Colon (tissue), 2 donors: ENCODE measurements around the gene ANKS1B.

ENCODE experiments used
- FAIRE-seq: peaks from 2 replicates; lab custom pipeline; 2012; peaks lifted over from hg19 to GRCh38; lab: Jason Lieb, UNC
- donor health status: control.
- donor health status: control.

ANKS1B gene

DNA sequence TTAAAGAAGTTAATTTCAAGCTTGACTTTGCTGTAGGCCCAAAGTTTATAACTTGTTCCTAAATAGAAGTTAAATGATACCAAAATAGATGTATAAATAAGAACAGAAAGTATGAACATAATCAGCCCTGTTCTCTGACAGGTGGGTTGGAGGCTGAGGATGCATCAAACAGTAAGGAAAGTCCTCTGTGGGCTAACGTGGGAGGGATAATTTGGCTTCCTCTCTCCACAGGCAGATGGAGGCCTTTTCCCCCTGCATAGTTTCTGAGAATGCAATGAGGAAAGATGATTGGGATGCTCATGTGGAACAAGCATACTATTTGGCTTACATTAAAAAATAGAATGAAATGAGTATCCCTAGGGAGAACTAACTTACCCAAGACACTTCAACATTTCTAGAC, 280.7 kb downstream of the ANKS1B start:
- FAIRE-seq, result no peak

DNA sequence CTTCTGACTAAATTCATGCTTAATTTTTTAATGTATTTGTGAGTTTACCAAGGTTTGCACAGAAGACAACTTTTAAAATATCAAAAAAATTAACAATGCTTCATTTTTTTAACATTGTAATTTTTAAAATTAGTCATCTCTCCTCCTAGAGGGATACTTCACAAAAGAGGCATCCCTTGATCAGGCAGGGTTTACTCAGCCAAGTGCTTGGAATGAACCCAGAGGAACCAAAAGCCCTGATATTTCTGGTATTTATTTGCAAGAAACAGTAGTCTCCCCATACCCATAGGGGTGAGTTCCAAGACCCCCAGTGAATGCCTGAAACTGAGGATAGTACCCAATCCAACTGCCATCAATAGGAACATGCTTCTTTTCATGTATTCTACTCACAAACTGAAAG, 284.7 kb downstream of the ANKS1B start:
- FAIRE-seq, result no peak

DNA sequence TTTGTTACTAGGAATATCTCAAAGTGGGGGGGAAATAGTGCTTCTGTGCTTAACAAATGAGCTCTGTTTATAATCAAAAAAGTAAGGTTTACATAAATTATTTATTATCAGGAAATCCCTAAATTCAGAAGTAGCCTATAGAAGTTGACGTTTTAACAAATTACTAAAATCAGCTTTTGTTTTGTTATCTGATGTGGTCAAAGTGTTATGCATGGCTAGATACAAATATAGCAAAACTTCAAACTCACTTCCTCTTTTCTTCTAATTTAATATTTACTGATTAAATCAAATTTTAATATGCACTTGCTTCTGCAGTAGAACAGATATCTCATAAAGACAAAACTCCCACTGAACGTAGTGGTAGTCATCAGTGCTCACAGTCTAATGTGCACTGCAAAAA, 289.7 kb downstream of the ANKS1B start:
- no peak for FAIRE-seq

DNA sequence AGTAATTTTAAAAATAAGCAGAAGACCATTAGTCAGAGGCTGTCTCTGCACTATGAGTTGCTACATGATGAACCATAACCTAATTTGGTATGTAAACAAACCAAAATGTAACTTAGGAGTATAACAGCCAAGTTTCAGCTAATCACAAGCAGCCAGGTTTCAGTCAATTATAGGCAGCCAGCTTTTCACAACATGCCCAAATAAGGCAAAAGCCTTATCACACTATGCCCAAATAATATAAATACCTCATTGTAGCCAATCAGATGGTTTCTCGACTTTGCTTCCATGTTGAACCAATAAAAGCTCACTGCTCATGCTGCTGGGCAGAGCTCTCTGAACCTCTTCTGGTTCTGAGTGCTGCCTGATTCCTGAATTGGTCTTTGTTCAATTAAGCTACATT, 298.6 kb downstream of the ANKS1B start:
- no peak for FAIRE-seq

DNA sequence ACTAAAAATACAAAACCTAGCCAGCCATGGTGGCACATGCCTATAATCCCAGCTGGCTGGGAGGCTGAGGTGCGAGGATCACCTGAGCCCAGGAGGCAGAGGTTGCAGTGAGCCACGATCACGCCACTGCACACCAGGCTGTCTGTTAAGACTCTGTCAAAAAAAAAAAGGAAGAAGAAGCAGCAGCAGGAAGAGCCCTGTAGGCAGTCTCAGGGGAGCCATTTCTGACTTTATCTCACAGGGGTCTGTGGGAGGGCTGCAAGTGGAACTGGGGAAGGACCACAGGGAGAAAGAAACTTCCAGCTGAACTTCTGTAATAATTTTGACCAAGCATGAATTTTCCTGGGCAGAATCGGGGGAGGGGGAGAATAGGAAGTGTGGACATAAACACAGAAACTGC, 304.5 kb downstream of the ANKS1B start:
- FAIRE-seq, result no peak

DNA sequence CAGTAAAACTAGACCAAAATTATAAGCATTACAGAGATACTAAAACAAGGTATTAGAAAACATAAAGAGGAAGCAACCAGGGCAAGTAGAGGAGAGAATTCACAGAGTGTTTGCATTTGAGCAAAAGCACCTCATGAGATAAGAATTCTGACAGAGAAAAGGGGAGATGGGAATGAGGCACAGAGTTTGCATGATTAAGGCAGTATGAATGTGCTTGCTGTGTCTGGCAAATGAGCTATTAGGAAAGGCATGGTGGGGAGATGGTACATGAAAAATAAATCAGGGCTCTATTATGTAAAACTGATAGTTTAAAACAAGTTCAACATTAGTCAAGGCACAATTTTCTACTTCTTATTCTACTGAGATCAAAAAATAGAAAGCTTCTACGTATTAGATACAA, 314.1 kb downstream of the ANKS1B start:
- no peak for FAIRE-seq

DNA sequence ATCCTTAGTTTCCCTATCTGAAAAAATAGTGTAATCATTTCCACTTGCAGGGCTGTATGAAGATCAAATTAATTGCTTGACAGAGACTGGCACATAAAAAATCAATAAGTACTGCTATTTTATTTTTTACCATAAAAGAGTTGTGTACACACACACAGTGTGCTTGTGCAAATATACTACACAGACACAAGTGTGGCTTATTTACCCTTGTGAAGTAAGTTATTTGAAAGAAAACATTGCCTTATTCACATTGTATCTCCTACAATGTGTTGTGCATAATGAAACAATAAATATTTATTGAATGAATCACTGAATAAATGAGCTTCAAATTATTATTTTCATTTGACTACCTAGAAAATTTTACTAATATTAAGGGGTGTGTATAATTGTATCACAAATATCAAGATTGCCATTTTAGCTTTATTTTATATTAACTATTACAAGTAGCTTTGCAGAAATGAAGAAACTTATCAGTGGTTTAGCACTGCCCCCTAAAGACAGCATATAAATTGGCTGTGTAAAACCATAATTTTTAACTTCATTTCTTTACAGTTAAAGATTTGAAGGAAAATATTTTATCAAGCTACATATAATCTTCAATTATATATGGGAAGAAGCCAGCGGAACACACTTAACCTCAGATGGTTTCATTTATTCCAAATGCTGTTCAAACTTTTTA, 325.9 kb downstream of the ANKS1B start:
- FAIRE-seq, result no peak

DNA sequence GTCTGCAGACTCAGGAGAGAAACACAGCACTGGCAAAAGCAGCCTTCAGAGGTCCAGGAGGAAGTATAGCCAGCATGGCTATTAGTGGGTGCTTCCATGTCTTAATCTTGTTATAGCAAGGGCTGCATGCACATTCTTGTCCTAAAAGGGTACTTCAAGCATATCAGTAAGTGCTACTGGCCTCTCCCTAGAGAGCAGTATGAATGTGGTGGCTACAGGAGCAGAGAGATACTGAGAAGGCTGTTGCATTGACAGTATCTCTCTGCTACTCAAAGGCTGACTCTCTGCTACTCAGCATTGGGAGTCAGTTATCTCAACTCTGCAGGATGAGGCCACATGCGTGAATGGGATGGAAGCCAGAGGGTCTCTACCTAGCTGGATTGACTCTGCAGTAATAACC, 335.2 kb downstream of the ANKS1B start:
- no peak for FAIRE-seq

DNA sequence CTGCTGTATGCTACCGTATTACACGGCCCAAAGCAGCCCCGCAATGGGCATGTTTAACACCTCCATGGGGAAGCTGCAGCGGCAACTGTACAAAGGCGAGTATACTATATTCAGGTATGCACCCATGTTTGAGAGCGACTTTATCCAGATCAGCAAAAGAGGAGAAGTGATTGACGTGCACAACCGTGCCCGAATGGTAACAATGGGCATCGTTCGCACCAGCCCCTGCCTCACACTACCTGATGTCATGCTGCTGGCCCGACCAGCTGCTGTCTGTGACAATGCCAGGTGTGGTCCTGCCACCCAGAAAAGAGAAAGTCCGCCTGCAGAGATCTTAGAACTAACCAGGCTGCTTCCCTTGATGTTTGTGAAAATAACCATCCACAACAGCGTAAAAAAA, 336.6 kb downstream of the ANKS1B start:
- no peak for FAIRE-seq

DNA sequence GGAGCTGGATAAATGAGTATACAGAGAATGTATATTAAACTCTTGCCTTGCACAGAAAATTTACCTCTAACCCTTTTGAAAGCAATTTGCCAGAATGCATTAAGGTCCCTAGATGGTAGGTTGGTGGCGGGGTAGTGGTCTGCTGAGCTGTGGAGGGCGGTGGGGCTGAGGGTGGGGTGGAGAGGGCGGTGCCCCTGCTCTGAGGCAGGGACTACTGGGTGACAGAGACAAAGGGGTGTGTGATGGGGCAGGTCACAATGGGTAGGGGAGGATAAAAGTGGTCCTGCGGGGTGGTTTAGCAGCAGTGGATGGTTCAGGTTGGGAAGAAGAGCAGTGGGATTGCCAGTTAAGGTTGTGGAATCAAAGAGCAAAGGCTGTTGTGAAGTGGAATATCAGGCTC, 337.3 kb downstream of the ANKS1B start, which contains the start of gene GARIN6:
Gene GARIN6, plus strand, starts transcription at position 301 of the 400 bp plus-strand sequence. CDS start 422 bp downstream, outside the sequence.
- no peak for FAIRE-seq

DNA sequence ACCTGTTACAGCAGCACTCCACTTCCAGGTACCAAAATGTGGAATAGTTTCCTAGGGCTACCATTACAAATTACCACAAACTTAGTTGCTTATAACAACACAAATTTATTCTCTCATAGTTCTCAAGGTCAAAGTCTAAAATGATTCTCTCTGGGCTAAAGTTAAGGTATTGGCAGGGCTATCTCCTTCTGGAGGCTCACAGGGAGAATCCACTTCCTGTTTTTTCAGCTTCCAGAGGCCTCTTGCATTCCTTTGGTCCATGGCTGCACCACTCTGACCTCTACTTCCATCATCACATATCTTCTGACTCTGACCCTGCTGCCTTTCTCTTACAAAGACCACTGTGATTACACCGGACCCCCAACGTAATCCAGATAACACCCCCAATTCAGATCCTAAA, 340.1 kb downstream of the ANKS1B start:
- FAIRE-seq, result no peak

DNA sequence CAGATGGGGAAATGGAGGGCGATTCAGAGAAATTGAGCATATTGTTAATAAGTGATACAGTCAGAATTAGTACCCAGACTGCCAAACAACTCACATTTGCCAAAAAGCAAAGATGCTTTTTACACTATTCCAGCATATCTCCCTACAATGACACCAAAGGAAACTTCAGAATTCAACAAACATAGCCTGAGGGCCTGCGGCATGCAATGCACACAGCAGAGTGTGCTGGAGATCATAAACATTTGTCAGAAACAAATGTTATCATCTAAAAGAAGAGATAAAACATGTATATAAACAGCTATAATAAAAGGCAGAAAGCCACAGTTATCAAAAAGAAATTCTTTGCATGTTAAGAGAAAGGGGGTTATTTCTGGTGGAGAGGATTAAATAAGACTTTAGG, 357.3 kb downstream of the ANKS1B start:
- FAIRE-seq, result no peak

DNA sequence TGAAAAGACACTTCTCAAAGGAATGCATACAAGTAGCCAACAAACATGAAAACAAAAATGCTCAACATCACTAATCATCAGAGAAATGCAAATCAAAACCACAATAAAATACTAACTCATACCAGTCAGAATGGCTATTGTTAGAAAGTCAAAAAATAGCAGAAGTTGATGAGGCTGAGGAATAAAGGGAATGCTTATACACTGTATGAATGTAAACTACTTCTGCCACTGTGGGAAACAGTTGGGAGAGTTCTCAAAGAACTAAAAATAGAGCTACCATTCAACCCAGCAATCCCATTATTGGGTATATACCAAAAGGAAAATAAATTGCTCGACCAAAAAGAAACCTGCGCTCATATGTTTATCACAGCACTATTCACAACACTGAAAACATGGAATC, 360.1 kb downstream of the ANKS1B start:
- peak; percentile 5 for FAIRE-seq

DNA sequence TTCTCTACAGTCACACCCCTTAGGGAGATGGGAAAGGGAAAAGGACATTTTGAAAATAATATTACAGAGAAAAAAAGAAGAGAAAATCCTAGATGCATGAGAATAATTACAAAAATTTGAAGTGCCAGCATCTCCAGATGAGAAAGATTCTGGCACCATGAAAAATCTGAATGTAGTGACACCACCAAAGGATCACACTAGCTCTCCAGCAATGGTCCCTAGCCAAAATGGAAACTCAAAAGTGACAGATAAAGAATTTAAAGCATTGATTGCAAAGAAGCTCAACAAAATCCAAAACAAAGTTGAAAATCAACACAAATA, 364.6 kb downstream of the ANKS1B start:
- FAIRE-seq, result no peak

DNA sequence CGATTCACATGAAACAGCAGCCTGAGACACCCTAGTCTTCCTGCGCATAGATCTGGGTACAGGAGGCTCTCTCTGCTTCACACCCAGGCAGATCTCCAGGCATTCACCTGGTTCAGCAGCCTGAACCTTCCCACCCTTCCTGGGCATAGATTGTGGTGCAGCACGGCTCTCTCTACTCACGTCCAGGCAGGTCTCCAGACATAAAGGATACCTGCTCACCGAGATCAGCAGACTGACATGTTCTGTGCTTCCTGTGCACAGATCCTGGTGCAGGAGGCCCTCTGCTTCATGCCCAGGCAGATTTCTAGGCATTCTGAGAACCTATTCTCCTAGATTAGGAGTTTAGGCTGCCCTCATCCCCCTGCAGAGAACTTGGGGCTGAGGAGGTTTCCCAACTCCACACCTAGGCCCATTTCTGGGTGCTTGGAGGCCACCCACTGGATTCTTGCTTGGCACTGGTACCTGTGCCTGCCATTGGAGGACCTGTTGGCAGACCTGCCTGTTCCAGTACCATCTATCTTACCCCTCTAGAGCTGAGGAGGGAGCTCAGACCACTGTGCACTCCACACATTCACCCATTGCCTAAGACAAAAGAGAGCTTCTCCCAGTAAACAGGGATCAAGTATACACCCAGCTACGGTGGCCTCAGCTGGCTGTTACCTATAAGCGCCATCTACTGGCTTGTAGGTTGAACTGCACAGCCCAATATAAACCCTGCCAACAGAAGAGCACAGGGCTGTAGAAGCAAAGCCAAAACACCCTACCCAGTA, 365.2 kb downstream of the ANKS1B start:
- no peak for FAIRE-seq

DNA sequence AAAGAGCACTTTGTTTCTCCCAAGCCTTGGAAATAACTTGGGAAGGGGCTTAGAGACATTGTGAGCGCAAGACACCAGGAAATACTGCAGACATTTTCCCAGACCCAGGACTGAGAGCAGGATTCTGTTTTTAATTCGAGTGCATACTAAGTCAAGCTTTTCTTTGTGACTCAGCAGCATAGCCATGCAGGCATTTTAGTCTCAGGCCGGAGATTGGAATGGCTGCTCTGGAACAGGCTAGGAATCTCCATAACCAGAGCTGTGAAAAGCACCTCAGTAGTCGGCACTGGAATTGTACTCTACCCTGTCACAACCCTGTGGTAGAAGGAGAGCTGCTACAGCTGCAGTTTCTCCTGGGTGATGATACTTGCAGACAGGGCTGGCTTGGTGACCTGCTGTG, 366.1 kb downstream of the ANKS1B start:
- no peak for FAIRE-seq

DNA sequence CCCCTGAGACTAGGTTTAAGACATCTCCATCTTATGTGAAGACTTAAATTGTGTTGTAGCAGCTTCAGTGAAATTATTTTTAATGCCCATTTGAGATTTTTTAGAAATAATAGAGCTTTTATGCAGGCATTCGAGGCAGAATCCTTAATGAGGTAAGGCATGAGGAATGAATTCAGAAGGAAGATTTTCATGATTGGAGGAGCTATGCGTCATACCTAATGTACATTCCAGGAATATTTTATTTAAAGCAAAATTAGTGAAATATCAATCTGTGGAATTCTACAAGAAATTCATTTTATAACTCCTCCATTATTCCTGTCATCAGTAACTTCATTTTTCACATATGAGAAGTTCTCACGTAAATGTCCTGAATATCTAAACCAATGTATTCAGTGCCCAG, 373.1 kb downstream of the ANKS1B start:
- FAIRE-seq, result no peak

DNA sequence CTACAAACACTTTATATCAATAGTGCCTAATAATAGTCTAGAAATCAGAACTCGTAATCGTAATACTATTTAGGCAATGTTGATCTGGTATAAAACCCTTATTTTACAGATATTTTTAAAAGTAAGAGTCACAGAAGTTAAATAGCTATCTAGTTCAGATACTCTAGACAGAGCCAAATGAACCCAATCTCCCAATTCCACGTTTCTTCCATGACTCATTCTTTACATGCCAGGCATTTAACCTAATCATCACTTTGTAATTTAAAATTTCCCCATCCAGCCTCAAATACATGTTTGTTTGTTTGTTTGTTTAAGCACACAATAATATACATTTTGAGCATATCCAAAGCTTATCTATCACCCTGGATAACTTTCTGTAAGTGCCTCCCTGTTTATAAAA, 373.6 kb downstream of the ANKS1B start:
- no peak for FAIRE-seq

DNA sequence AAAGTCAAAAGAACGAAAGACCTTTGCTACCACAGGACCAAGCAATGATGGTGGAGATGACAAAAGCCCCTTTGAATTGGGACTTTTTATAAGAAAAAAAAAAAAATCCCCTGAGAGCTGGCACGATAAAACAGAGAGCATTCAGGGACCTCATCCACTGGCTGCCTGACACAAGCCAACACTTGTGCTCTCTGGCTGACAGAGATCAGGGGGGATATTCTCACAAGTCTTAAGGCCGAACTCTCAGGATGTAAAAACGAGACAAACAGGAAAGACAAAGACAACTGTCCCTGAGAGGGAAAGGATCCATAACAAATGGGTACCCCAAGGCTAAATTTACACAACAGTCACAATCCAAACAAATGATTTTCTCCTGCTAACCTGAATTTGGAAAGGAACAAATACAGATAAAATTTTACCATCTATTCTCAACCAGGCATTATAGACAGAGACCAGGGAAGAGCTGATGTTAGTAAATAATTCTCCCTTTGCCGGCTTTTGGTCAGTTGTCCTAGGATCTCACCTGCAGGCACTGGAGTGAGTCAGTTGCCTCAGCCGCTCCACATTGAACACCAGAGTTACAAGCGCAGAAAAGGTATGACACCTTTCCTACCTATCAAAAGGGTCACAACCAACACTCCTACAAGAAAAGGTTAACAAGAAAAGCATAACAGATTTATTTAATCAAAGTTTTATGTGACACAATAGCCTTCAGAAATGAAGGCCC, 375.1 kb downstream of the ANKS1B start:
- FAIRE-seq, result no peak

DNA sequence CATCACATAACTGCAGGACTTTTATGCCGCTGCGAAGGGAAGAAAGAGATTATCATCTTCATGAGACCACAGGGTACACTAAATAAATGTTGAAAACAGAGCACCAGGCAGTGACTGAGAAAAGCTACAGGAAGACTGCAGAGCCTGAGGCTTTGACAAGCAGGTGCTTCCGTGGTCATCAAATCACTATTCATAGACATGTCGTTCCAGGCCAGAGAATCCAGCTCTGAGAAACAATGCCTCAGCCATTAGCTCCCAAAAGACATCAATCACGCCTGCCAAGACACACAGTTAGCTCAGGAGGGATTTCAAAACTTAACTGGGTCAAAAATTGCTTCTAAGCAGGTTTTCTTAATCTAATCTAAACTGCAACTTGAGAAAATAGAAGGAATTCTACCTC, 384.3 kb downstream of the ANKS1B start:
- FAIRE-seq, result no peak

DNA sequence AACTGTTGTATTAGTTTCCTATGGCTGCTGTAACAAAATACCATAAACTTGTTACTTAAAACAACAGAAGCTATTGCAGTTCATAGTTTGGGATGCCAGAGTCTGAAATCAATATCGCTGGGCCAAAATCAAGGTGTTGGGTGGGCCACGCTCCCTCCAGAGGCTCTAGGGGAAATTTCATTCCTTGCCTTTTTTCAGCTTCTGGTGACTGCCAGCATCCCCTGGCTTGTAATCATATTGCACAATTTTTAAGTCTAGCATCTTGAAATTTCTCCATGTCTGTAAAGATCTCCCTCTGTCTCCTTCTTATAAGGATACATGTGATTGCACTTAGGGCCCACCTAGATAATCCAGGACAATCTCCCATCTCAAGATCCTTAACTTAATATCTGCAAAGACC, 386.0 kb downstream of the ANKS1B start:
- FAIRE-seq, result no peak

DNA sequence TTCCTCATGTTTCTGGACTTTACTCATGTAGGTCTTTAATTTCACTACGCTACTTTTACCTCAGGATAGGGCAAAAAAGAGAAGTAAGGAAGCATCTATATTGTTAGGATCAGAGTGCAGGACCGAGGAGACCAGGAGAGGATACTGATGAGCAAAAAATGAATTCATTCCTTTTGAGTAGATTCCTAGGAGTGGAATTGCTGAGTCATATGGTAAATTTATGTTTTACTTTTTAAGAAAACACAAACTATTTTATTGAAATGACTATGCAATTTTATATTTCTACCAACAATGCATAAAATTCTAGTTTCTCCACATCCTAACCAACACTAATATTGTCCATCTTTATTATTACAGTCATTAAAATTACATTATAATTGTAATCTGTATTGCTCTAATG, 388.0 kb downstream of the ANKS1B start:
- FAIRE-seq, result no peak

DNA sequence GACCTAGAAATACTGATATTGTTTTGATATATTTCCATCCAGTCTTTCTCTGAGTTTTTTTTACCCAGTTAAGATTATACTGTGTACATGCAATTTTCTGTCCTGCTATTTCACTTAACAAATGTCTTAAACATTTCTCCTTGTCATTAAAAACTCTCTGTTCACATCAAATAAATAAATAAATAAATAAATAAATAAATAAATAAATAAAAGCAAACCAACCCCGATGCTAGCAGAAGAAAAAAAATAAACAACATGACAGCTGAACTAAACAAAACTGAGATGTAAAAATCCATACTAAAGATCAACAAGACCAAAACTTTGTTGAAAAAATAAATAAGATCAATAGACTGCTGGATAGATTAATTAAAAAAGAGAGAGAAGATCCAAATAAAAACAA, 407.6 kb downstream of the ANKS1B start:
- peak; percentile 55 for FAIRE-seq
